NCI-H748 (cell line): ENCODE results near the gene LRRN2.
"Not testable (repeated sequence)": the region's sequence is repeated elsewhere in the genome, so short reads cannot be mapped to it uniquely, and the experiment has no call there.

ENCODE experiments used
- DNase-seq: peaks from one replicate; lab custom pipeline; 2025; ENCODE audit not compliant: unreplicated experiment; lab: John Stamatoyannopoulos, UW

LRRN2 gene

GRCh38 chr1:204576422-204576821, 109.1 kb downstream of the LRRN2 start:
- no peak for DNase-seq

GRCh38 chr1:204575221-204576190, 110.0 kb downstream of the LRRN2 start:
- no peak for DNase-seq

- DNase-seq = no peak
Measured at GRCh38 chr1:204574865-204575163, 110.7 kb downstream of the LRRN2 start.

- no peak for DNase-seq
Measured at GRCh38 chr1:204574016-204574864, 111.3 kb downstream of the LRRN2 start.

- DNase-seq = no peak
Measured at GRCh38 chr1:204572923-204573922, 112.3 kb downstream of the LRRN2 start.

GRCh38 chr1:204571631-204572030, 113.9 kb downstream of the LRRN2 start:
- DNase-seq = no peak

- no peak for DNase-seq
Measured at GRCh38 chr1:204571128-204571527, 114.4 kb downstream of the LRRN2 start.

- DNase-seq = not testable (repeated sequence)
Measured at GRCh38 chr1:204570021-204570420, 115.5 kb downstream of the LRRN2 start.

GRCh38 chr1:204569478-204569877, 116.1 kb downstream of the LRRN2 start:
- no peak for DNase-seq

- no peak for DNase-seq
Measured at GRCh38 chr1:204568576-204569315, 116.8 kb downstream of the LRRN2 start.
